Liver (tissue), 3 donors: ENCODE measurements around the gene ZBP1.

Experiments used
- ATF3 ChIP-seq: IDR thresholded peaks from 2 replicates; pipeline ENCODE4 v1.6.1; 2016; ENCODE audit warnings: antibody characterized with exemption
- CTCF ChIP-seq: fragments of 150-350 bp; IDR thresholded peaks from 2 replicates; pipeline ENCODE4 v1.5.1; 2017; ENCODE audit warnings: improper control_type of control experiment, low read depth, low read length; ENCODE audit not compliant: missing input control
- GABPA ChIP-seq, 2 donors: IDR thresholded peaks in 1 of 2; conservative IDR thresholded peaks in 1 of 2; 2 replicates each; pipeline ENCODE4 v1.6.1; 2016; ENCODE audit warnings: antibody characterized with exemption in 2 of 2, mild to moderate bottlenecking in 1 of 2, moderate library complexity in 1 of 2
- HNF4A ChIP-seq, 2 donors: conservative IDR thresholded peaks; 2 replicates each; pipeline ENCODE4 v1.6.1; 2016; ENCODE audit warnings: antibody characterized with exemption in 2 of 2, mild to moderate bottlenecking in 2 of 2
- JUND ChIP-seq, 2 donors: IDR thresholded peaks; 2 replicates each; pipeline ENCODE4 v1.6.1; 2016; ENCODE audit warnings: antibody characterized with exemption in 2 of 2
- MAX ChIP-seq: IDR thresholded peaks from 2 replicates; pipeline ENCODE4 v1.6.1; 2016; ENCODE audit warnings: antibody characterized with exemption
- NR2F2 ChIP-seq: IDR thresholded peaks from 2 replicates; pipeline ENCODE4 v1.6.1; 2016; ENCODE audit warnings: antibody characterized with exemption
- RAD21 ChIP-seq, 2 donors: IDR thresholded peaks; 2 replicates each; pipeline ENCODE4 v1.6.1; 2016; ENCODE audit warnings: antibody characterized with exemption in 2 of 2, mild to moderate bottlenecking in 2 of 2
- REST ChIP-seq: IDR thresholded peaks from 2 replicates; pipeline ENCODE4 v1.6.1; 2016; ENCODE audit warnings: antibody characterized with exemption, mild to moderate bottlenecking
- SP1 ChIP-seq: IDR thresholded peaks from 2 replicates; pipeline ENCODE4 v1.6.1; 2018; ENCODE audit warnings: antibody characterized with exemption, mild to moderate bottlenecking
- donor health status: healthy.
- donor health status: healthy.

- TF ChIP-seq CTCF = no peak
- no peak for TF ChIP-seq ATF3
- no peak for TF ChIP-seq SP1
- TF ChIP-seq RAD21 (IDR thresholded peaks at IDR 0.05) = no peak
- TF ChIP-seq JUND (IDR thresholded peaks at IDR 0.05) = no peak
- no peak for TF ChIP-seq MAX
- no peak for TF ChIP-seq REST
- no peak for TF ChIP-seq GABPA (IDR thresholded peaks at IDR 0.05 in 1 of 2, conservative IDR thresholded peaks at IDR 0.05 in 1 of 2)
- TF ChIP-seq NR2F2 = no peak
- no peak for TF ChIP-seq HNF4A (conservative IDR thresholded peaks at IDR 0.05)
These were observed 28.7 kb downstream of the ZBP1 start for GRCh38 chr20:57591289-57592229.
